SK-N-SH (cell line): Measurements from ENCODE around the gene GNAI3. TPM values are rescaled to one million over a fixed set of nuclear protein-coding genes. Genes with fewer than 3 reads are reported as not detected.

Experiments
- CTCF ChIA-PET: fragments of 300-600, 350-600 bp; formaldehyde crosslinking; extraction: SDS; loops from one replicate; lab custom pipeline; 2021; lab: Yijun Ruan, JAX
- POLR2A ChIA-PET: fragments of 350-600 bp; sonication (Branson Sonifier 250); formaldehyde crosslinking; extraction: SDS; loops from one replicate; lab custom pipeline; 2020; ENCODE audit warnings: antibody characterized with exemption, inconsistent platforms; lab: Yijun Ruan, JAX
- DNase-seq: peaks from one replicate; pipeline ENCODE4 v3.0.0; 2012
- H2AFZ ChIP-seq: fragments of 200-600 bp; sonication (generic); 2 replicates; pipeline ENCODE4 v1.8.1; 2016; ENCODE audit warnings: antibody characterized with exemption, mild to moderate bottlenecking, low read depth
- H3F3A ChIP-seq: fragments of 200-600 bp; sonication (generic); replicated peaks from 2 replicates; pipeline ENCODE3; 2016; ENCODE audit warnings: antibody characterized with exemption, mild to moderate bottlenecking; ENCODE audit not compliant: insufficient read depth
- H3K27ac ChIP-seq, 2 experiments: fragments of 200-500 bp in 1 of 2; fragments of 200-600 bp in 1 of 2; sonication (Bioruptor generic) in 1 of 2; sonication (generic), shearing (Covaris generic) in 1 of 2; 2 replicates each; pipeline versions ENCODE4 v1.5.1 to v1.6.1; 2014 to 2016; ENCODE audit warnings: low read depth in 2 of 2, inconsistent platforms in 1 of 2, low read length in 1 of 2, mild to moderate bottlenecking in 1 of 2, mixed read lengths in 1 of 2
- H3K27me3 ChIP-seq: fragments of 200-600 bp; sonication (generic), shearing (Covaris generic); 2 replicates; pipeline ENCODE4 v1.6.1; 2016; ENCODE audit warnings: mixed run types; ENCODE audit not compliant: insufficient read depth
- H3K36me3 ChIP-seq, 2 experiments: fragments of 200-500 bp in 1 of 2; fragments of 200-600 bp in 1 of 2; sonication (Bioruptor generic) in 1 of 2; sonication (generic) in 1 of 2; replicated peaks in 1 of 2; 2 replicates each; pipeline versions ENCODE3 to v1.5.1; 2014 to 2016; ENCODE audit warnings: low read length in 1 of 2, mild to moderate bottlenecking in 1 of 2; ENCODE audit not compliant: insufficient read depth in 2 of 2, control insufficient read depth in 1 of 2
- H3K4me1 ChIP-seq, 2 experiments: fragments of 200-500 bp in 1 of 2; fragments of 200-600 bp in 1 of 2; sonication (Bioruptor generic) in 1 of 2; sonication (generic), shearing (Covaris generic) in 1 of 2; 2 replicates each; pipeline versions ENCODE4 v1.5.1 to v1.6.1; 2014 to 2016; ENCODE audit warnings: low read depth in 1 of 2, low read length in 1 of 2, mixed run types in 1 of 2; ENCODE audit not compliant: insufficient read depth in 2 of 2, control insufficient read depth in 1 of 2
- H3K4me2 ChIP-seq: fragments of 200-600 bp; sonication (generic), shearing (Covaris generic); 2 replicates; pipeline ENCODE4 v1.6.1; 2017; ENCODE audit warnings: mixed run types
- H3K4me3 ChIP-seq, 2 experiments: fragments of 200-500 bp in 1 of 2; fragments of 200-600 bp in 1 of 2; sonication (Bioruptor generic) in 1 of 2; sonication (generic), shearing (Covaris generic) in 1 of 2; 2 replicates each; pipeline versions ENCODE4 v1.5.1 to v1.8.1; 2014 to 2016; ENCODE audit warnings: low read depth in 2 of 2, inconsistent platforms in 1 of 2, low read length in 1 of 2, mild to moderate bottlenecking in 1 of 2, mixed read lengths in 1 of 2, moderate library complexity in 1 of 2
- H3K79me2 ChIP-seq: fragments of 200-600 bp; sonication (generic); 2 replicates; pipeline ENCODE4 v1.8.1; 2017; ENCODE audit warnings: mild to moderate bottlenecking; ENCODE audit not compliant: insufficient read depth
- H3K9ac ChIP-seq: fragments of 200-600 bp; sonication (generic); 2 replicates; pipeline ENCODE4 v1.6.1; 2017; ENCODE audit warnings: mixed run types
- H3K9me2 ChIP-seq: fragments of 200-600 bp; sonication (generic); 2 replicates; pipeline ENCODE4 v1.6.1; 2017; ENCODE audit warnings: mixed run types
- H3K9me3 ChIP-seq: fragments of 200-600 bp; sonication (generic); 2 replicates; pipeline ENCODE4 v1.6.1; 2017; ENCODE audit warnings: mixed run types, mild to moderate bottlenecking, moderate library complexity
- H4K20me1 ChIP-seq: fragments of 200-600 bp; sonication (generic); 2 replicates; pipeline ENCODE4 v1.6.1; 2017; ENCODE audit warnings: mild to moderate bottlenecking, mixed run types; ENCODE audit not compliant: insufficient read depth
- CHD2 ChIP-seq: fragments of 150-350 bp; IDR thresholded peaks from 2 replicates; pipeline ENCODE4 v1.6.1; 2018; ENCODE audit warnings: low read length; ENCODE audit not compliant: partially characterized antibody
- ELF1 ChIP-seq: IDR thresholded peaks from 2 replicates; pipeline ENCODE4 v1.4.0; 2012
- FOSL2 ChIP-seq: IDR thresholded peaks from 2 replicates; pipeline ENCODE4 v1.4.0; 2012; ENCODE audit warnings: low read depth, mild to moderate bottlenecking, moderate library complexity, borderline replicate concordance
- FOXJ3 ChIP-seq: sonication (generic); formaldehyde crosslinking; IDR thresholded peaks from 2 replicates; pipeline ENCODE4 v1.5.1; 2020; ENCODE audit warnings: mild to moderate bottlenecking, missing genetic modification reagents
- GATA2 ChIP-seq: sonication (generic); formaldehyde crosslinking; IDR thresholded peaks from 2 replicates; pipeline ENCODE4 v1.5.0; 2020; ENCODE audit warnings: mild to moderate bottlenecking, missing genetic modification reagents
- JUND ChIP-seq: IDR thresholded peaks from 2 replicates; pipeline ENCODE4 v1.4.0; 2012
- NFIC ChIP-seq: IDR thresholded peaks from 2 replicates; pipeline ENCODE4 v1.4.0; 2012; ENCODE audit warnings: borderline replicate concordance
- NRF1 ChIP-seq: IDR thresholded peaks from 2 replicates; pipeline ENCODE4 v1.6.1; 2012; ENCODE audit warnings: low read depth, mild to moderate bottlenecking, low read length
- RAD21 ChIP-seq: IDR thresholded peaks from 2 replicates; pipeline ENCODE4 v1.6.1; 2012; ENCODE audit warnings: mild to moderate bottlenecking, low read length
- RCOR1 ChIP-seq: fragments of 150-350 bp; IDR thresholded peaks from 2 replicates; pipeline ENCODE4 v1.6.1; 2017; ENCODE audit warnings: antibody characterized with exemption, low read length
- RFX5 ChIP-seq: IDR thresholded peaks from 2 replicates; pipeline ENCODE4 v1.6.1; 2012; ENCODE audit warnings: mild to moderate bottlenecking, improper control_type of control experiment, low read length
- SMC3 ChIP-seq: IDR thresholded peaks from 2 replicates; pipeline ENCODE4 v1.6.1; 2012; ENCODE audit warnings: low read depth, low read length, improper control_type of control experiment
- TCF12 ChIP-seq: IDR thresholded peaks from 2 replicates; pipeline ENCODE4 v1.4.0; 2012
- TEAD4 ChIP-seq: IDR thresholded peaks from 2 replicates; pipeline ENCODE4 v1.4.0; 2012; ENCODE audit warnings: mild to moderate bottlenecking, borderline replicate concordance; ENCODE audit not compliant: insufficient read depth
- WGBS: methylation state at CpG from one replicate; pipeline ENCODE4 v1.1.6; 2017; ENCODE audit warnings: low lambda C conversion rate; 5-methylcytosine and 5-hydroxymethylcytosine counted together
- polyA plus RNA-seq, 3 experiments: library from polyadenylated mRNA; depleted of rRNA; stranded (reverse); fragments of >200 nt; gene quantifications; 2 replicates each; pipeline ENCODE4 v1.2.3, GENCODE V29; 2012
- TF ChIP-seq, protein P1 (sequence below): fragments of 150-350 bp; IDR thresholded peaks from 2 replicates; pipeline ENCODE4 v1.6.1; 2017; ENCODE audit warnings: antibody characterized with exemption, low read length, low read depth, borderline replicate concordance
- TF ChIP-seq, protein P2 (sequence below): IDR thresholded peaks from 2 replicates; pipeline ENCODE4 v1.6.1; 2012; ENCODE audit warnings: mild to moderate bottlenecking, low read depth, low read length, moderate library complexity
- TF ChIP-seq, protein P3 (sequence below): IDR thresholded peaks from 2 replicates; pipeline ENCODE4 v1.4.0; 2012; ENCODE audit warnings: low read depth
- TF ChIP-seq, protein P4 (sequence below): IDR thresholded peaks from 2 replicates; pipeline ENCODE4 v1.4.0; 2012; ENCODE audit warnings: low read depth, borderline replicate concordance
- TF ChIP-seq, protein P5 (sequence below): fragments of 150-350 bp; IDR thresholded peaks from 2 replicates; pipeline ENCODE4 v1.6.1; 2016; ENCODE audit warnings: mild to moderate bottlenecking, low read depth, low read length

The GNAI3 gene
- polyA plus RNA-seq, 1 of the 3 experiments (the other 2 are of a cell fraction): 4.0 TPM

DNA sequence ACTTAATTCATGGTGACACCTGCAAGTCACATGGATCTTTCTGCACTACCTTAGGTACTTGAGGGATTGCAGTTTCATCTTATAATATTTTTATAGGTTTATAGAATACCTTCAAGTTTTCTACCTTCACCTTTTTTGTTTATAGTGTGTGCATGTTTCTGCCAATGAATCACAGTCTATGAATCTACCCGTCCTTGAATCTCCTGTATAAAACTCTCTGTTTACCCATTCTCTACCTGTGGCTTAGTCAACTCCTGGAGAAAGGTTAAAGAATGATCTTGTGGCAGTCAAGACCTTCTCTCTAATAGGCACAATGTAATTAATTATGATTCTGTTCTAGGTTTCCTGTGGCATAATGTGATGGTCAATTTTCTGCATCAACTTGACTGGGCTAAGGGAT is 116.3 kb downstream of the GNAI3 start:
- no peak overlapping the region for H3K9ac ChIP-seq
- no peaks in the 10 kb centered on the region for H3K79me2 ChIP-seq
- no peak overlapping the region for H3K4me2 ChIP-seq
- ChIA-PET POLR2A (no interaction called here), CTCF (no interaction called here)
- no peaks in the 10 kb centered on the region for H4K20me1 ChIP-seq
- H2AFZ ChIP-seq: no peak overlapping the region
- H3K27me3 ChIP-seq: no peaks in the 10 kb centered on the region
- DNase-seq: no peak
- no peak overlapping the region for H3K27ac ChIP-seq
- no peaks in the 10 kb centered on the region for H3F3A ChIP-seq
- H3K9me3 ChIP-seq: no peaks in the 10 kb centered on the region
- H3K9me2 ChIP-seq: no peaks in the 10 kb centered on the region
- WGBS: 87% methylated on average over 1 of the region's 1 CpG
- TF ChIP-seq ELF1: no peak
- TF ChIP-seq TCF12: no peak
- TF ChIP-seq RFX5: no peak
- TF ChIP-seq GATA2 (CRISPR knock-in tag): no peak
- TF ChIP-seq, protein P1, sequence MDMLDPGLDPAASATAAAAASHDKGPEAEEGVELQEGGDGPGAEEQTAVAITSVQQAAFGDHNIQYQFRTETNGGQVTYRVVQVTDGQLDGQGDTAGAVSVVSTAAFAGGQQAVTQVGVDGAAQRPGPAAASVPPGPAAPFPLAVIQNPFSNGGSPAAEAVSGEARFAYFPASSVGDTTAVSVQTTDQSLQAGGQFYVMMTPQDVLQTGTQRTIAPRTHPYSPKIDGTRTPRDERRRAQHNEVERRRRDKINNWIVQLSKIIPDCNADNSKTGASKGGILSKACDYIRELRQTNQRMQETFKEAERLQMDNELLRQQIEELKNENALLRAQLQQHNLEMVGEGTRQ: no peak
- no peak for TF ChIP-seq SMC3
- TF ChIP-seq TEAD4: no peak
- TF ChIP-seq NRF1: no peak
- TF ChIP-seq, protein P2, sequence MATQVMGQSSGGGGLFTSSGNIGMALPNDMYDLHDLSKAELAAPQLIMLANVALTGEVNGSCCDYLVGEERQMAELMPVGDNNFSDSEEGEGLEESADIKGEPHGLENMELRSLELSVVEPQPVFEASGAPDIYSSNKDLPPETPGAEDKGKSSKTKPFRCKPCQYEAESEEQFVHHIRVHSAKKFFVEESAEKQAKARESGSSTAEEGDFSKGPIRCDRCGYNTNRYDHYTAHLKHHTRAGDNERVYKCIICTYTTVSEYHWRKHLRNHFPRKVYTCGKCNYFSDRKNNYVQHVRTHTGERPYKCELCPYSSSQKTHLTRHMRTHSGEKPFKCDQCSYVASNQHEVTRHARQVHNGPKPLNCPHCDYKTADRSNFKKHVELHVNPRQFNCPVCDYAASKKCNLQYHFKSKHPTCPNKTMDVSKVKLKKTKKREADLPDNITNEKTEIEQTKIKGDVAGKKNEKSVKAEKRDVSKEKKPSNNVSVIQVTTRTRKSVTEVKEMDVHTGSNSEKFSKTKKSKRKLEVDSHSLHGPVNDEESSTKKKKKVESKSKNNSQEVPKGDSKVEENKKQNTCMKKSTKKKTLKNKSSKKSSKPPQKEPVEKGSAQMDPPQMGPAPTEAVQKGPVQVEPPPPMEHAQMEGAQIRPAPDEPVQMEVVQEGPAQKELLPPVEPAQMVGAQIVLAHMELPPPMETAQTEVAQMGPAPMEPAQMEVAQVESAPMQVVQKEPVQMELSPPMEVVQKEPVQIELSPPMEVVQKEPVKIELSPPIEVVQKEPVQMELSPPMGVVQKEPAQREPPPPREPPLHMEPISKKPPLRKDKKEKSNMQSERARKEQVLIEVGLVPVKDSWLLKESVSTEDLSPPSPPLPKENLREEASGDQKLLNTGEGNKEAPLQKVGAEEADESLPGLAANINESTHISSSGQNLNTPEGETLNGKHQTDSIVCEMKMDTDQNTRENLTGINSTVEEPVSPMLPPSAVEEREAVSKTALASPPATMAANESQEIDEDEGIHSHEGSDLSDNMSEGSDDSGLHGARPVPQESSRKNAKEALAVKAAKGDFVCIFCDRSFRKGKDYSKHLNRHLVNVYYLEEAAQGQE: no peak
- no peak for TF ChIP-seq NFIC
- no peak for TF ChIP-seq JUND
- no peak for TF ChIP-seq CHD2
- no peak for TF ChIP-seq FOSL2
- no peak for TF ChIP-seq FOXJ3 (CRISPR knock-in tag)
- TF ChIP-seq, protein P3, sequence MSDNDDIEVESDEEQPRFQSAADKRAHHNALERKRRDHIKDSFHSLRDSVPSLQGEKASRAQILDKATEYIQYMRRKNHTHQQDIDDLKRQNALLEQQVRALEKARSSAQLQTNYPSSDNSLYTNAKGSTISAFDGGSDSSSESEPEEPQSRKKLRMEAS: no peak
- TF ChIP-seq, protein P4, sequence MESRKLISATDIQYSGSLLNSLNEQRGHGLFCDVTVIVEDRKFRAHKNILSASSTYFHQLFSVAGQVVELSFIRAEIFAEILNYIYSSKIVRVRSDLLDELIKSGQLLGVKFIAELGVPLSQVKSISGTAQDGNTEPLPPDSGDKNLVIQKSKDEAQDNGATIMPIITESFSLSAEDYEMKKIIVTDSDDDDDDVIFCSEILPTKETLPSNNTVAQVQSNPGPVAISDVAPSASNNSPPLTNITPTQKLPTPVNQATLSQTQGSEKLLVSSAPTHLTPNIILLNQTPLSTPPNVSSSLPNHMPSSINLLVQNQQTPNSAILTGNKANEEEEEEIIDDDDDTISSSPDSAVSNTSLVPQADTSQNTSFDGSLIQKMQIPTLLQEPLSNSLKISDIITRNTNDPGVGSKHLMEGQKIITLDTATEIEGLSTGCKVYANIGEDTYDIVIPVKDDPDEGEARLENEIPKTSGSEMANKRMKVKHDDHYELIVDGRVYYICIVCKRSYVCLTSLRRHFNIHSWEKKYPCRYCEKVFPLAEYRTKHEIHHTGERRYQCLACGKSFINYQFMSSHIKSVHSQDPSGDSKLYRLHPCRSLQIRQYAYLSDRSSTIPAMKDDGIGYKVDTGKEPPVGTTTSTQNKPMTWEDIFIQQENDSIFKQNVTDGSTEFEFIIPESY: no peak
- TF ChIP-seq, protein P5, sequence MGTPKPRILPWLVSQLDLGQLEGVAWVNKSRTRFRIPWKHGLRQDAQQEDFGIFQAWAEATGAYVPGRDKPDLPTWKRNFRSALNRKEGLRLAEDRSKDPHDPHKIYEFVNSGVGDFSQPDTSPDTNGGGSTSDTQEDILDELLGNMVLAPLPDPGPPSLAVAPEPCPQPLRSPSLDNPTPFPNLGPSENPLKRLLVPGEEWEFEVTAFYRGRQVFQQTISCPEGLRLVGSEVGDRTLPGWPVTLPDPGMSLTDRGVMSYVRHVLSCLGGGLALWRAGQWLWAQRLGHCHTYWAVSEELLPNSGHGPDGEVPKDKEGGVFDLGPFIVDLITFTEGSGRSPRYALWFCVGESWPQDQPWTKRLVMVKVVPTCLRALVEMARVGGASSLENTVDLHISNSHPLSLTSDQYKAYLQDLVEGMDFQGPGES: no peak
- TF ChIP-seq RCOR1: no peak
- TF ChIP-seq RAD21: no peak
- H3K4me3 ChIP-seq: no peak overlapping the region
- H3K4me1 ChIP-seq: peaks cover 7% of the 10 kb centered on the region in 2 experiments; a peak in 2 of 4 replicates
- peaks cover 0 to 4% of the 10 kb centered on the region in 2 experiments for H3K36me3 ChIP-seq
